ENCODE data around the gene RAB30.

Gene RAB30

GRCh38 chr11:83071567-83072349 is at the start of gene RAB30:
TSS of gene RAB30 (minus strand) at chr11:83071897. CDS start at chr11:82997316, 74,581 bp downstream.
- DNase-seq: peak; percentile 74 to 88 (median 82)

DNA sequence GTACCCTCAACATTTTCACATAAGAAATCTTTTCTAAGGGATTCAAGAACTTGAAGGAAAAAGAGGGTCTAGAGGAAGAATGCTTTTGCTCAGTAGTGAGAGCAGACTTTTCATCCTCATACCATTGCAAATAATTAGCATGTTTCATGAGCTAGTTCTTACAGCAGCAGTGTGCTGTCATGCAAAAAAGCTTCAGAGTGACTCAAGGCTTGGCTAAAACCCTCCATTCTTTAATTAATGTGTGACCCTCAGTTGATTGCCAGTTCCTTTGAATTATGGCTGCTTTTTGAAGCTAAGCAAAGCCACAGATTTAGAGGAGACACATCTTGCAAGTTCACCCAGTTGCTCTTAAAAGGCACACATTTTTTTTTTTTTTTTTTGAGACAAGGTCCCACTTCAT is 48.6 kb upstream of the RAB30 start:
- no peak for DNase-seq

- DNase-seq: no peak
Measured at GRCh38 chr11:83119216-83119615, 47.5 kb upstream of the RAB30 start.

DNA sequence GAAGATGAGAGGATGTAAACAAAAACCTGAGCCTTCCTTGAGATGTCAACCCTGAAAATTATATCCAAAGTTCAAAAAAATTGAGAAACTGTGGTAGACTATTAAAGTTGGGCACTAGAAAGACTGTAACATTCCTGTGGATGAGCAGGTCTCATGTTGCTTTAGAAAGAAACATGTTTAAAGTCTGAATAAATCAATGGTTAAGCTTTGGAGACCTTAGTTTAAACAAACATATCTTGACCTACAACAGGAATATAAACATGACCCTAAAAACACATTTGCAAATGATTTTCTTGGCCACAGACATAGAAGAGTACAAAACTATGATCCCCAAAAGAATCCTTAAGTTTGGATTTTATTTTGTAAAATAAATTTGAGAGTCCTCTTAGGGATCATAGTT is 47.1 kb upstream of the RAB30 start:
- no peak for DNase-seq

- DNase-seq: no peak
Measured at GRCh38 chr11:83116015-83116641, 44.4 kb upstream of the RAB30 start.

GRCh38 chr11:83115551-83115950 is 43.9 kb upstream of the RAB30 start:
- DNase-seq: no peak

- no peak for DNase-seq
Measured at GRCh38 chr11:83115026-83115425, 43.3 kb upstream of the RAB30 start.

- no peak for DNase-seq
Measured at GRCh38 chr11:83112886-83113285, 41.2 kb upstream of the RAB30 start.

DNA sequence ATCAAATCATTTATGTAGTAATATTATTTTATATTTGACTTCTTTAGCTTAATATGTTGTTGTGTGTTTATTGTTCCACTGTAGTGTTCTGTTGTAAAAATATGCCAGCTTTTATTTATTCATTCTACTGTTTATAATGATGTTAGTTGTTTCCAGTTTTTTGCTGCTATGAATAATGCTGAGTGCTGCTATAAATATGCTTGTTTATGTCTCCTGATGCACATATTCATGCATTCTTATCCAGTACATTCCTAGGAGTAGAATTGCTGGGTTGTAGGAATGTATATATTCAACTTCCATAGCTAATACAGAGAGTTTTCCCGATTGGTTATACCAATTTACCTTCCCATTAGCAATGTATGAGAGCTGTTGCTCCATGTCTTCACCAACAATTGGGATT is 33.5 kb upstream of the RAB30 start:
- no peak for DNase-seq

GRCh38 chr11:83102834-83103233 is 31.1 kb upstream of the RAB30 start:
- DNase-seq: no peak

DNA sequence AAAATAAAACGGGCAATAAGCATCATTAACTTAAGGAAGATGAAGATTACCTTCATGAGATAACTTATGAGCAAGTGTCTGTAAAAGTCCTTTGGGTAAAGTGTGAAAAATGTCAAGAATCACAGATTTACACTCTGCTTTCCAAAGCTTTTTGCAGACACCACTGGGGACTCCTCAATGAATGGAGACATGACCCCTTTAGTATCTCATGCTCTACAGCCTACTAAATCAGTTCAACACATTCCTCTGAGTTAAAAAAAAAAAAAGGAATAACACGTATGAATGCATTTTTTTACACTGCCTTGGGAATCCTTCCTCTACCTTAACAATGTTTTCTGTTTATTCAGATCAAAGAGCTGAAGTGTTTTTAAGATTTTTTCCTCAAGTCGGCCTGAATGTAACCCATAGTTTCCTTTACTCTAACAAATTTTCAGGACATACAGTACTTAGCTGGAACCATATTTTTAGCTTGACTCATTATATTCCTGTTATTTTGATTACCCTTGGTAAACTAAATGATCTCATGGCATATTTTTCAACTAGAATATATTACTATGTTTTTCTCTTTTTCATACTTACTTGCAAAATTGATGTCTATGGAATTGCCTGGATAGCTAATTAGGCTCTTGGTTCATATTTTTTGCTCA is 25.9 kb upstream of the RAB30 start:
- DNase-seq: no peak

DNA sequence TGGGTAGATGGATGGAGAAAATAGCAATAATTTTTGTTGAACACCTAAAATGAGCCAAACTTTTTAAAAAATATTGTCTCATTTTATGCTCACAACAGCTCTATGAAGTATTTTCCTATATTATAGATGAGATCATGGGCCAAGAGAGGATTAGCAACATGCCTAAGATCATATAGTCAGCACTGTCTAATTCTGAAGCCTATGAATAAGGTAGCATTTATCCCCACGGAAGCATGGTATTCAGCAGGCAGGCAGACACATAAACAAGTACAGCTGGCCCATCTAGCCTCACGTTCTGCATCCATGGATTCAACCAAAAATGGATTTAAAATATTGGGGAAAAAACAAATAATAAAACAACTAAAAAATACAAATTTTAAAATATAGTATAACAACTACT is 21.9 kb upstream of the RAB30 start:
- DNase-seq: no peak

DNA sequence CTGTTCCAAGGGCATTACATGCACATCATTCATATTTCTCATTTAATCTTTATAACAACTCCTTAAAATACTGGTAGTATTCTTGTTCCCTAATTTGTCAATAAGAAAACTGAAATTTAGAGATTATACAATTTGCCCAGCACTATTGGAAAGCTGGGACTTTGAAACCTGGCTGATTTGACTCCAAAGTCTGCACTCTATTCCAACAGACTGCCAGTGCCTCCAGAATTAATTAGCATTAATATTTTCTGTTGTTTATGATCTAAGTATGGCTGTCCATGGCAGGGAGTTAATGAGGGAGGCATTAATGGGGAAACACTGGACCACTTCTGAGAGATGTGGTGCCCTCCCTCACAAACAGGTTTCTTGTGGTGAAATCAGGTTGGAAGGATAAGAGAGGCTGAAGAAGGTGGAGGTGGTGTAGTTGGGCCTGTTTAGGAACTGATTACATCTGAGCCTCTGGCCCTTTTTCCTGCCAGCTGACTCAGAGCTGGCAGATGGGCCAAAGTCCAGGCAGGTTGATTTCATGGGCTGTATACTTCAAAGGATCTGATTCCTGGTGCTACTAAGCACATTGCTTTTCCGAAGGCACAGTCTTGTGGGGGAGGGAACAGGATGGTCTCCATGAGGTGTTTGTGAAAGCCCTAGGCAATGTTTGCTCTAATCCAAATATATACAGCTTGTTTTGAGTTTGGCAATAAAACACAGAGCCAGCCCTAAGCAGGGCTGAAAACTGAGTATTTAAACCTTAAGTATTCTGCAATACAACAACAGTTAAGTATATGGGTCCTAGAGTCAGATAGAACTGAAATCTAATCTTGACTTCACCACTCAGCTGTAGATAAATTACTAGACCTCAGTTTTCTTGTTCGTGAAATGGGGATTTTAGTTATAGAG is 21.0 kb upstream of the RAB30 start:
- no peak for DNase-seq

- no peak for DNase-seq
Measured at GRCh38 chr11:83088965-83089364, 17.3 kb upstream of the RAB30 start.

GRCh38 chr11:83087035-83087434 is 15.3 kb upstream of the RAB30 start:
- no peak for DNase-seq

DNA sequence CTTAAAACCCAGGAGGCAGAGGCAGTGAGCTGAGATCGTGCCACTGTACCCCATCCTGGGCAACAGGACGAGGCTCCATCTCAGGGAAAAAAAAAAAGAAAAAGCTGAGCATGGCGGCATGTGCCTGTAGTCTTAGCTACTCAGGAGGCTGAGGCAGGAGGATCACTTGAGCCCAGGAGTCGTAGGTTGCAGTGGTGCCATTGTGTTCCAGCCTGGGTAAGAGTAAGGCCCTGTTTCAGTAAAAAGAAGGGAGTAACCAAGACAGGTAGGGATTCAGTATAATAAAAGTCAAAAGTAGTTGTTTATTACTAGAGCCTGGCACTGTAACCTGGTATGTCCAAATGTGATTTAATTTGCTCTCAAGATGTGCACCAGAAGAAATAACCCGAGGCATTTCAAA is 8.1 kb upstream of the RAB30 start:
- no peak for DNase-seq

DNA sequence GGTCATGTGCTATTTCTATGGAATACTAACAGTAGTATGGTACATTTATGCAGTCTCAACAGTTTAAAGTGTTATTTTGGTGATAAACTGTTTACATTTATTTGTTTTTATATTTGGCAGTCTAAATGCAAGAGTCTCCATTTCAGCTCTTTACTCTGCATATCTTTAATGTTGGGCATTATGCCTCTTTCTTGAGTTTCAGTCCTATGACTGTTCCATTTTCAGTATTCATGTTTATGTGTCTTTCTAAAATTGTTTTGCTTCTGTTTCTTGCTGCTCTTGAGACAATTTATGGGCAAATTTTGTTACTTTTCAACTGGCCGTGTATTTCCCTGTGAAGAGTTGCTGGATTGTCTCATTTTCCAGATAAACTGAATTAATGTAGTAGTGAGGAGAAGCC is 6.6 kb upstream of the RAB30 start:
- no peak for DNase-seq

DNA sequence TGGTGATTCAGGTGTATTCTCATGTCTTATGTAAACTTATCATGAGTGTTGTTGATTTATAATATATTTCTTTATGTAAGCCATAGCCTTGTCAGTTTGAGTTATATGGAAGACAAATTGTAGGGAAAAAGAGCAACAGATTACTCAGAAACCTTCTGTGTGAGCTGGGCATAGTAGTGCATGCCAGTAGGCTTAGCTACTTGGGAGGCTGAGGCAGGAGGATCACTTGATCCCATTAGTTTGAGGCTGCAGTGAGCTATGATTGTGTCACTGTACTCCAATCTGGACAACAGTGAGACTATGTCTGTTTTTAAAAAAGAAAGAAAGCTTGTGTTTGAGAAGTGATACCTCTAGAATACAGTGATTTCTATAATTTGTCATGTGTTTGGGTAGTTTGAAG is 2.2 kb upstream of the RAB30 start:
- DNase-seq: no peak

- DNase-seq: no peak
Measured at GRCh38 chr11:83073258-83073657, 1.6 kb upstream of the RAB30 start.

DNA sequence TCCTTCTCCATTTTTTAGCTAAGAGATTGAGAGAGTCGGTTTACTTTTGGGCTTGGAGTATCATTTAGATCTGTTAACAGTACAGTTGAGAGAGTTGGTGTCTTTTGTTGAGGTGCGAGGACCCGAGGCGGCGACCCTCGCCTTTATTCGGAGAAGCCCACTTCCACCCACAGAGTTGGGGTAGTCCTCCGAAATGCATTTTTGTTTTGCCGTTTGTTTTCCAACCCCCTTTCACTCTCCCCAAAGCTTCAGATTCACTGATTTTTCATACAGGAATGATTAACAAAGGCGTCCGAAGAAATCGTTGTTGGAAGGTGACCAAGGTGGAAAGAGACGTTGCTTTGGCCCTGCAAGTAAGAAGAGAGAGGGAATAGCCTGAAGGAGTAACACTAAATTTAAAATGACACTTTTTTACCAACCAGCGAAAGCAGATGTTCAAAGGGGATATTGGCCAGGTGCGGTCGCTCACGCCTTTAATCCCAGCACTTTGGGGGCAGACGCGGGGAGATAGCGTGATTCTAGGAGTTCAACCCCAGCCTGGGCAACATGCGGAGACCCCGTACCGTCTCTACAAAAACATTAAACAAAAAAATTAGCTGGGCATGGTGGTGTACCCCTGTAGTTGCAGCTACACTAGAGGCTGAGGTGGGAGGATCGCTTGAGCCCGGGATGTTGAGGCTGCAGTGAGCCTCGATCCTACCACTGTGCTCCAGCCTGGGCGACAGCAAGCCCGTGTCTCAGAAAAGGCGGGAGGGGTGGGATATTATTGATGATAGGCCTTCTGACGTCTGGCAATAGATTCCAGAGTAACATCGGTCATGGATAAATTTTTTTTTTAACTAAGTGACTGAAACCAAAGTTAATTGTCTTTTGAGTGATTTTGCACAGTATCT is 899 bp upstream of the RAB30 start:
- no peak for DNase-seq

GRCh38 chr11:83070731-83071566 is 748 bp downstream of the RAB30 start:
- DNase-seq: no peak

Measured in activated CD4-positive, CD25-positive, alpha-beta regulatory T cell (primary cell).